Measurements from ENCODE around the gene THSD7A. TPM values are rescaled to one million over a fixed set of nuclear protein-coding genes. Genes with fewer than 3 reads are reported as not detected.
A peak's percentile ranks its signal among the peaks of the same experiment; 100 is the strongest.

The THSD7A gene
- total RNA-seq, 4 donors from 2014 or later = 11.4 to 24.7 (median 15.2) TPM

DNA sequence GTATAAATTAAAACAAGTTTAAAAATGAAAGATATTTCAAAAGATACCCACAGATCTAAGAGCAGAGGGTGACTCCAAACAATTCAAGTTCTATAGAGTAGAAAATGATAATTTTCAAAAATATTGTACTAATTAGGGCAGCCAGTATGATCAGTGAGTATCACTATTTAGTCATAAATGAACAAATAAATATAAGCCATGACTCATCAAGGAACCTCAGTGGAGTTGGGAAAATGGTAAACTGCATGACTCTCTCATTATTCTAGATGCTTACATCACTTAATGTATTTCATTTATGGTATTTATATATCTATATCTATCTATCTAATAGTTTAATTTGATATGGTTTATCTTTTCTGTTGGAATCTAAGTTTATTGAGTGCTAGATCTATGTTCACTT, 94.3 kb downstream of the THSD7A start:
- no peak for TF ChIP-seq POLR2A (IDR thresholded peaks at IDR 0.05)
- TF ChIP-seq EP300 (IDR thresholded peaks at IDR 0.05) = no peak
- no peak for TF ChIP-seq CTCF (IDR thresholded peaks at IDR 0.05)
- no peak for DNase-seq (ENCODE audit: low spot score in 2 of 2)
- no peaks in the 10 kb centered on the region for H3K36me3 ChIP-seq
- H3K27ac ChIP-seq = no peak overlapping the region
- H3K9me3 ChIP-seq = no peaks in the 10 kb centered on the region
- H3K27me3 ChIP-seq = no peaks in the 10 kb centered on the region
- no peaks in the 10 kb centered on the region for H3K4me1 ChIP-seq
- H3K4me3 ChIP-seq = no peak overlapping the region

DNA sequence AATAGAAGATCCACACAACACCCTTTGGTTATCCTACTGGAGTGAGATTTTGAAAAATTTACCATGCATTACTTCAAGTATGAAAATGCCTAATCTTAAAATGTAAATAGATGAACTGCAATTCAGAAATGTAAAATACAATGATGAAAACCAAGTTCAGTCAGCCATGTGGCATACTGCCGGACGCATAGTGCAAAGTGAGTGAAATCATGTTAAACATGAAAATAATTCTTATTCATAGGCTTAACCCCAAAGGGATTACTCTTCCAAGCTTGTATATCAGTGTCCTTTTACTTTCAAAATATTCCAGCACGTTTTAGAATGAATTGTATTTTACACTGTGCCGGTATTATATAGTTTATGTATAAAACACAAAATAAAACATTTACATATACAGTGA, 99.8 kb downstream of the THSD7A start:
- Histone ChIP-seq H3K27me3 (no peaks in the 10 kb centered on the region), H3K36me3 (no peaks in the 10 kb centered on the region), H3K9me3 (no peaks in the 10 kb centered on the region), H3K27ac (no peak overlapping the region), H3K4me1 (no peaks in the 10 kb centered on the region), H3K4me3 (no peak overlapping the region)
- TF ChIP-seq EP300 (IDR thresholded peaks at IDR 0.05) = no peak
- no peak for TF ChIP-seq POLR2A (IDR thresholded peaks at IDR 0.05)
- TF ChIP-seq CTCF (IDR thresholded peaks at IDR 0.05) = no peak
- no peak for DNase-seq (ENCODE audit: low spot score in 2 of 2)
- 51 to 53% methylated on average over 4 of the region's 4 CpGs for WGBS, 2 donors

DNA sequence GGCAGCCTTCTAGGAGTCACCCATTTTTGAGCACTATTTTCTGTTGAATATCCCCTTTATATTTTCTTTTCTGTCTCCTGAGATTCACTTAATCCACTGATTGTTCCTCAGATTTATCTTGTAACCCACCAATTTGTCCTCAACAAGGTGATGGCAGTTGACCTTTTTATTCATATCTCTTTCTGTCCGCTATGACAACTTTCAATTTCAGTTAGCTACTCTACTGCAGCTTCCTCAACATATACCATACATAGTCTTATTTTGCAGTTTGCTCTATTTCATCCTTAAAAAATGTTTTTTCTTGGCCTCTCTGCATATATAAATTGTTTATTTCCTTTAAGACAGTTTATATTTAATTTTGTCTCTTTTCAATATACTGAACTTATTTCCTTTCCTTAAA, 101.3 kb downstream of the THSD7A start:
- Histone ChIP-seq H3K4me3 (no peak overlapping the region), H3K27ac (no peak overlapping the region), H3K4me1 (peaks cover 0 to 8% (median 0%) of the 10 kb centered on the region in 4 donors), H3K9me3 (no peaks in the 10 kb centered on the region), H3K27me3 (no peaks in the 10 kb centered on the region), H3K36me3 (no peaks in the 10 kb centered on the region)
- DNase-seq (ENCODE audit: low spot score in 2 of 2) = no peak
- WGBS, 2 donors = 89 to 94% methylated on average over 1 of the region's 1 CpG
- TF ChIP-seq CTCF (IDR thresholded peaks at IDR 0.05) (no peak), POLR2A (IDR thresholded peaks at IDR 0.05) (no peak), EP300 (IDR thresholded peaks at IDR 0.05) (no peak)

GRCh38 chr7:11727864-11728263, 104.1 kb downstream of the THSD7A start:
- 85 to 90% methylated on average over 1 of the region's 1 CpG for WGBS, 2 donors
- H3K27ac ChIP-seq = no peak overlapping the region
- H3K4me3 ChIP-seq = no peak overlapping the region
- TF ChIP-seq EP300 (IDR thresholded peaks at IDR 0.05) = no peak
- no peak for TF ChIP-seq CTCF (IDR thresholded peaks at IDR 0.05)
- TF ChIP-seq POLR2A (IDR thresholded peaks at IDR 0.05) = no peak
- no peaks in the 10 kb centered on the region for H3K27me3 ChIP-seq
- peaks cover 0 to 8% (median 0%) of the 10 kb centered on the region in 4 donors for H3K4me1 ChIP-seq
- H3K9me3 ChIP-seq = no peaks in the 10 kb centered on the region
- H3K36me3 ChIP-seq = no peaks in the 10 kb centered on the region
- DNase-seq (ENCODE audit: low spot score in 2 of 2) = no peak

DNA sequence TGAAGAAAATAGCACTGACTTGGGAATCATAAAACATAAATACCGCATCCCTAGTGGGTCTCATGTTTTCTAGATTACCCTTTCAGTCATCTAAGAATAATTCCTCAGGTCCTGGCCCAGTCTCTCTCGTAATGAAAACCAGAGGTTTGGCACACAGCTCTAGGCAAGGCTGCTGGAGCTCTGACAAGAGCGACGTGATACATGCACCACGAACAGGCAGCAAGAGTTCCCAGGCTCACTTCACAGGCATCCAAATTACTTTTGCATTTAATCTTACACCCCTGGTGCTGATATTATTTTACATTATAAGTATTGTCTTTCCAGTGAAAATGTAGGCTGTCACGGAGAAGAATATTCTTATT, 105.2 kb downstream of the THSD7A start:
- Histone ChIP-seq H3K9me3 (no peaks in the 10 kb centered on the region), H3K4me3 (no peak overlapping the region), H3K27me3 (no peaks in the 10 kb centered on the region), H3K27ac (no peak overlapping the region), H3K36me3 (no peaks in the 10 kb centered on the region), H3K4me1 (peaks cover 0 to 8% (median 0%) of the 10 kb centered on the region in 4 donors)
- peak in 1 of 2 donors; percentile 69 for DNase-seq (ENCODE audit: low spot score in 2 of 2)
- no peak for TF ChIP-seq EP300 (IDR thresholded peaks at IDR 0.05)
- no peak for TF ChIP-seq CTCF (IDR thresholded peaks at IDR 0.05)
- no peak for TF ChIP-seq POLR2A (IDR thresholded peaks at IDR 0.05)
- 54 to 65% methylated on average over 6 of the region's 6 CpGs for WGBS, 2 donors

All from tibial nerve (tissue), 4 donors.